IPS-18c (cell line): ENCODE measurements around the gene UBASH3A.

Experiments used
- H3K4me3 ChIP-seq: 2 replicates; pipeline ENCODE4 v1.7.0; 2013; ENCODE audit warnings: low read depth, mild to moderate bottlenecking, low read length, moderate library complexity; ENCODE audit not compliant: insufficient read depth
- H3K9me3 ChIP-seq: one replicate; pipeline ENCODE4 v1.6.1; 2013; ENCODE audit warnings: mild to moderate bottlenecking, low read length, moderate library complexity; ENCODE audit not compliant: control insufficient read depth, insufficient read depth

UBASH3A gene

GRCh38 chr21:42384156-42384945 is 19.4 kb upstream of the UBASH3A start:
- no peak overlapping the region for H3K4me3 ChIP-seq
- H3K9me3 ChIP-seq, result peaks cover 3% of the 10 kb centered on the region

GRCh38 chr21:42384989-42385388 is 18.7 kb upstream of the UBASH3A start:
- Histone ChIP-seq H3K4me3 (no peak overlapping the region), H3K9me3 (peaks cover 3% of the 10 kb centered on the region)

- H3K9me3 ChIP-seq, result peaks cover 3% of the 10 kb centered on the region
- H3K4me3 ChIP-seq, result no peak overlapping the region
Measured at GRCh38 chr21:42385619-42386018, 18.1 kb upstream of the UBASH3A start.

GRCh38 chr21:42386034-42386591 is 17.6 kb upstream of the UBASH3A start:
- Histone ChIP-seq H3K4me3 (no peak overlapping the region), H3K9me3 (peaks cover 3% of the 10 kb centered on the region)

- peaks cover 3% of the 10 kb centered on the region for H3K9me3 ChIP-seq
- H3K4me3 ChIP-seq, result no peak overlapping the region
Measured at GRCh38 chr21:42387164-42387563, 16.5 kb upstream of the UBASH3A start.

- H3K9me3 ChIP-seq, result peaks cover 3% of the 10 kb centered on the region
- no peak overlapping the region for H3K4me3 ChIP-seq
Measured at GRCh38 chr21:42387843-42388340, 15.8 kb upstream of the UBASH3A start.

- H3K4me3 ChIP-seq, result no peak overlapping the region; the same call in 1 of the 2 replicates
Measured at GRCh38 chr21:42388740-42389448, 14.8 kb upstream of the UBASH3A start.

GRCh38 chr21:42389449-42389835 is 14.3 kb upstream of the UBASH3A start:
- Histone ChIP-seq H3K9me3 (peaks cover 3% of the 10 kb centered on the region), H3K4me3 (no peak overlapping the region)

More at GRCh38 chr21:42388740-42389448, 14.8 kb upstream of the UBASH3A start:
- peaks cover 3% of the 10 kb centered on the region for H3K9me3 ChIP-seq

GRCh38 chr21:42390193-42390592 is 13.5 kb upstream of the UBASH3A start:
- Histone ChIP-seq H3K9me3 (peaks cover 3% of the 10 kb centered on the region), H3K4me3 (no peak overlapping the region)

GRCh38 chr21:42390696-42391095 is 13.0 kb upstream of the UBASH3A start:
- H3K4me3 ChIP-seq, result no peak overlapping the region
- H3K9me3 ChIP-seq, result peaks cover 3% of the 10 kb centered on the region

GRCh38 chr21:42391297-42391696 is 12.4 kb upstream of the UBASH3A start:
- Histone ChIP-seq H3K4me3 (no peak overlapping the region), H3K9me3 (peaks cover 3% of the 10 kb centered on the region)

GRCh38 chr21:42392731-42393442 is 10.8 kb upstream of the UBASH3A start:
- H3K9me3 ChIP-seq, result peaks cover 3% of the 10 kb centered on the region
- no peak overlapping the region for H3K4me3 ChIP-seq

- no peak overlapping the region for H3K4me3 ChIP-seq
- H3K9me3 ChIP-seq, result peaks cover 3% of the 10 kb centered on the region
Measured at GRCh38 chr21:42393443-42393950, 10.2 kb upstream of the UBASH3A start.

- H3K4me3 ChIP-seq, result no peak overlapping the region
- H3K9me3 ChIP-seq, result no peaks in the 10 kb centered on the region
Measured at GRCh38 chr21:42395302-42395701, 8.4 kb upstream of the UBASH3A start.

GRCh38 chr21:42395905-42396651 is 7.6 kb upstream of the UBASH3A start, which contains the start of gene TMPRSS3:
Gene TMPRSS3 (minus strand): TSS chr21:42396052. CDS start chr21:42395417, 635 bp downstream.
- H3K4me3 ChIP-seq, result no peak within 1 kb of the TSS
- no peaks in the 10 kb centered on the region for H3K9me3 ChIP-seq
